RPMI8226 (cell line): ENCODE results near the gene LRRC23.

Experiments
- DNase-seq: peaks from one replicate; pipeline ENCODE4 v3.0.0-alpha.2; 2015

Gene LRRC23

DNA sequence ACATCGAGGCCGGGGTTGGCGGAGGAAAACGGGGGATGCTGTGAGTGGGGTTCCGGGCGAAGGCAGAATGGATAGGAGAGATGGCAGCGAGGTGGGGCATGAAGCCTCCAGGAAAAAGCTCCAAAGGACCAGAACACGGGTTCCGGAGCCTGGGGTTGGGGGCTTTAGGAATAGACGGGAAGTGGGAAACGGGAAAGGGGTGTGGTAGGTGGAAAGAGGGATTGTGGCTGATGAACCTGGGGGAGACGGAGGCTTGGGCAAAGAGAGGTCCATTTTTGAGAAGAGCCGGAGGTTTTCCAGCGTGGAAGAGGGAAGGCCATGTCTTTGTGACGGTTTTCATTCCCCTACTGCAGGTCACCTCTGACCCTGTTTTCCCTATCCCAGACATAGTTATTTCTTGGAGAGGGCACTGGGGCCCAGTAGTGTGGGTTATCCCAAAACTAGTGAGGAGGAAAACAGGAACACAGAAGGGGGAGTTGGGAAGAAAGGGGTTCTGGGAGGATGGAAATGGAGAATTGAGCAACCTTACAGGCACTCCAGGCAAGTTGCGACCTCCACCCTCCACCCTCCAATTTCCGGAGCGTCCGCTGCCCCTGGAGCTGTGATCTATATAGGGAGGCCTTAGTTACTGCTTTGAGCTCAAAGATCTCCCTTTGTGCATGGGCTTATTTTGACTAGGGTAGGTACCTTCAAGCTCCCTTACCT is 24.2 kb downstream of the LRRC23 start:
- no peak for DNase-seq

DNA sequence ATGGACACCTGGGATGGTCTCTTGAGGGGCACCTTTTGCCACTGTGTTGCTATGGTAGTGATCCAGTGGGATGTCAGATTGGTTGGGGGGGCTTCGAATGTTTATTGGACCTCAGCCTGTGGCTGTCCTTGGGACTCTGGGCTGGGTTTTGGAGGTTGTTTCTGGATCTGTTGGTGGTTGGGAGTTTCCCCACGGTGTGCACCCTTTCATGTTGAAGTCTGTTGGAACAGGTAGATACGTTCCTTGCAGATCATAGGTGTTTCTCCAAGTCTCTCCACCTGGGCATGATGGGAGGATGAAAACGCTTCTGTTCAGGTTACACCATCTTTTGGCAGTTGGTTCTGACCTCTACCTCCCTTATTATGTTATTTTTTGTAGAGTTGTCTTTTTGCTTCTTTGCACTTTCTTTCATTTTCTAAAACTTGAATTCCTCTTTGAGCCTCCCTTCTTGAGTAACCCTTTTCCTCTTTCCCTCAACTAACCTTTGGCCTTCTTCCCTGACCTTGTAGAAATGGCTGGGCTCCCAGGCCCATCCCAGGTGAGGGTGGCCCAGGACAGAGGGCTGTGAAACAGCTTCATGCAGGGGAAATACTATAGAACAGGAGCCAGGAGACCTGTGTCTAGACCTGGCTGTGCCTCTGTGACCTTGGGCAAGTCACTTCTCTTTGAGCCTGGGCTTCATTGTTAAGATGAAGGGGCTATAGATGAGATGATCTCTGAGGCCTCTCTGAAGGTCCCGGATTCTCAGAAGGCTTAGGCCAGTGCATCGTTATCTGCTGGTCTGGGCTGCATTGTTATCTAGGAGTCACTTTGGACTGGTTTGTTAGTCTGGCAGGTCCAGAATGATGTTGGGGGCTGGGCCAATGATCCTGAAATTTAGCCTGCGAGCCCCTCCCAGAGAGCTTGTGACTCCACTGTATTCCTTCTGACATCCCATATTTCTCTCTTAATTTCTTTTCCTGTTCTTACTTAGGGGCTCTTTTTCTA is 25.1 kb downstream of the LRRC23 start:
- no peak for DNase-seq

DNA sequence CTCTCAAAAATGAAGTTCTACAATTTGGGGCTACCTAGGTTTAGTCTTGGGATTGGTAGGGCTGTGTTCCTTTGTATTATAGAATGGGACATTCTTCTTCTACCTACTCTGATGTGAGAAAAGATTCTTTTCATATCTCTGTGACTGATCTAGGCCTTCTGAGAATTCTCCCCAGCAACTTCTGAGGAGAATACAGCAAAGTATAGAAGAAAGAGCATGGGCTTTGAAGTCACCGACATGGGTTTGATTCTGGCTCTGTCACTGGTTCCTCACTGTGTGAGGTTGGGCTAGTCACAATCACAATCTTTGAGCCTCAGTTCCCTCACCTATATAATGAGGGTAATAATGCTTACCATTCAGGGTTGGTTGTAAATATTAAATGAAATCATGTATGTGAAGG is 28.1 kb downstream of the LRRC23 start:
- DNase-seq, result no peak

DNA sequence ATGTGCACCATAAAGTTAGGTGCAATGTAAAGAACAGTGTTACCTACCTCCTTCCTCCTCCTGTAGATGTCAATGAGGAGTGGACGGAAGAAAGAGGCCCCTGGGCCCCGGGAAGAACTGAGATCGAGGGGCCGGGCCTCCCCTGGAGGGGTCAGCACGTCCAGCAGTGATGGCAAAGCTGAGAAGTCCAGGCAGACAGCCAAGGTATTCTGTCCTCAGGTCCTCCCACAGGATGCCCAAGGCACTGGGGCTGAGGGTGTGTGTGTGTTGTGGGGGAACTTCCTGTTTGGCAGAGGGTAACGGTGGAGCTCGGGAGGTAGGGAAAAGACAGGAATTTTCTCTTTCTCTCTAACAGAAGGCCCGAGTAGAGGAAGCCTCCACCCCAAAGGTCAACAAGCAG is 29.5 kb downstream of the LRRC23 start:
- no peak for DNase-seq

DNA sequence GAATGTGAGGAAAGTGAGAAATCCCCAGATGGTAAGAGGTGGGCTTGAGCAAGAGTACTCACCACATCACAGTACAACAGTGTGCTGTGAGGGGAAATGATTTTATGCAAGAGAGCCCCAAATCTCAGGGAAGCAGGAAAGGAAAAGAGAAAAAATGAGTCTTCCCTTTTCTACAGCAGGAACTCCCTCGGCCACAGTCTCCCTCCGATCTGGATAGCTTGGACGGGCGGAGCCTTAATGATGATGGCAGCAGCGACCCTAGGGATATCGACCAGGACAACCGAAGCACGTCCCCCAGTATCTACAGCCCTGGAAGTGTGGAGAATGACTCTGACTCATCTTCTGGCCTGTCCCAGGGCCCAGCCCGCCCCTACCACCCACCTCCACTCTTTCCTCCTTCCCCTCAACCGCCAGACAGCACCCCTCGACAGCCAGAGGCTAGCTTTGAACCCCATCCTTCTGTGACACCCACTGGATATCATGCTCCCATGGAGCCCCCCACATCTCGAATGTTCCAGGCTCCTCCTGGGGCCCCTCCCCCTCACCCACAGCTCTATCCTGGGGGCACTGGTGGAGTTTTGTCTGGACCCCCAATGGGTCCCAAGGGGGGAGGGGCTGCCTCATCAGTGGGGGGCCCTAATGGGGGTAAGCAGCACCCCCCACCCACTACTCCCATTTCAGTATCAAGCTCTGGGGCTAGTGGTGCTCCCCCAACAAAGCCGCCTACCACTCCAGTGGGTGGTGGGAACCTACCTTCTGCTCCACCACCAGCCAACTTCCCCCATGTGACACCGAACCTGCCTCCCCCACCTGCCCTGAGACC is 31.0 kb downstream of the LRRC23 start:
- DNase-seq, result no peak

DNA sequence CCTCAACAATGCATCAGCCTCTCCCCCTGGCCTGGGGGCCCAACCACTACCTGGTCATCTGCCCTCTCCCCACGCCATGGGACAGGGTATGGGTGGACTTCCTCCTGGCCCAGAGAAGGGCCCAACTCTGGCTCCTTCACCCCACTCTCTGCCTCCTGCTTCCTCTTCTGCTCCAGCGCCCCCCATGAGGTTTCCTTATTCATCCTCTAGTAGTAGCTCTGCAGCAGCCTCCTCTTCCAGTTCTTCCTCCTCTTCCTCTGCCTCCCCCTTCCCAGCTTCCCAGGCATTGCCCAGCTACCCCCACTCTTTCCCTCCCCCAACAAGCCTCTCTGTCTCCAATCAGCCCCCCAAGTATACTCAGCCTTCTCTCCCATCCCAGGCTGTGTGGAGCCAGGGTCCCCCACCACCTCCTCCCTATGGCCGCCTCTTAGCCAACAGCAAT is 31.6 kb downstream of the LRRC23 start:
- no peak for DNase-seq

DNA sequence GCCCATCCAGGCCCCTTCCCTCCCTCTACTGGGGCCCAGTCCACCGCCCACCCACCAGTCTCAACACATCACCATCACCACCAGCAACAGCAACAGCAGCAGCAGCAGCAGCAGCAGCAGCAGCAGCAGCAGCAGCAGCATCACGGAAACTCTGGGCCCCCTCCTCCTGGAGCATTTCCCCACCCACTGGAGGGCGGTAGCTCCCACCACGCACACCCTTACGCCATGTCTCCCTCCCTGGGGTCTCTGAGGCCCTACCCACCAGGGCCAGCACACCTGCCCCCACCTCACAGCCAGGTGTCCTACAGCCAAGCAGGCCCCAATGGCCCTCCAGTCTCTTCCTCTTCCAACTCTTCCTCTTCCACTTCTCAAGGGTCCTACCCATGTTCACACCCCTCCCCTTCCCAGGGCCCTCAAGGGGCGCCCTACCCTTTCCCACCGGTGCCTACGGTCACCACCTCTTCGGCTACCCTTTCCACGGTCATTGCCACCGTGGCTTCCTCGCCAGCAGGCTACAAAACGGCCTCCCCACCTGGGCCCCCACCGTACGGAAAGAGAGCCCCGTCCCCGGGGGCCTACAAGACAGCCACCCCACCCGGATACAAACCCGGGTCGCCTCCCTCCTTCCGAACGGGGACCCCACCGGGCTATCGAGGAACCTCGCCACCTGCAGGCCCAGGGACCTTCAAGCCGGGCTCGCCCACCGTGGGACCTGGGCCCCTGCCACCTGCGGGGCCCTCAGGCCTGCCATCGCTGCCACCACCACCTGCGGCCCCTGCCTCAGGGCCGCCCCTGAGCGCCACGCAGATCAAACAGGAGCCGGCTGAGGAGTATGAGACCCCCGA is 32.2 kb downstream of the LRRC23 start:
- no peak for DNase-seq

DNA sequence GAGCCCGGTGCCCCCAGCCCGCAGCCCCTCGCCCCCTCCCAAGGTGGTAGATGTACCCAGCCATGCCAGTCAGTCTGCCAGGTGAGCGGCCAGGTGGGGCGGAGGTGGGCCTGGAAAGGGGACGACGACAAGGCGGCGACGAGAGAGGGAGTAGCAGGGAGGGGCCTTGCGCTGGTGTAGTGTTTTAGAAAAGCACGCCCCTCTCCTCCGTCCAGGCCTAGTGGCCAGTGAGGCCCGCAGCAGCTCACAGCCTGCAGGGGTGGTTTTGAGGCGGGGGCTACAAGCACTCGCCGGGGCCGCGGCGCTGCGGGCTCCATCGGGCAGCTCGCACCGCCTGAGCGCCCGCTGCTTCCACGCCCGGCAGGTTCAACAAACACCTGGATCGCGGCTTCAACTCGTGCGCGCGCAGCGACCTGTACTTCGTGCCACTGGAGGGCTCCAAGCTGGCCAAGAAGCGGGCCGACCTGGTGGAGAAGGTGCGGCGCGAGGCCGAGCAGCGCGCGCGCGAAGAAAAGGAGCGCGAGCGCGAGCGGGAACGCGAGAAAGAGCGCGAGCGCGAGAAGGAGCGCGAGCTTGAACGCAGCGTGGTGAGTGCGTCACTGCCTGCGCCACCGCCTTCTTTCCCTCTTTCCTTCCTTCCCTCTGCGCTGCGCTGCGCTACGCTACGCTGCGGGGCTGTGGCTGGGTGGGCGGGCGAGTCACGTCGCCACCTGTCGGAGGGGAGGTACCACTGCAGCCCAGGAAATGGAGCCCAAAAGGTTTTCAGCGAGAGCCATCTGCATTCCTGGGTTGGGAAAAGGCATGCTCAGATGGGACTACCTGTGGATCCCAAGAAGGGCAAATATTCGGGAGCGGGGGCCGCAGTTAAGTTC is 33.1 kb downstream of the LRRC23 start:
- peak; percentile 98 for DNase-seq

DNA sequence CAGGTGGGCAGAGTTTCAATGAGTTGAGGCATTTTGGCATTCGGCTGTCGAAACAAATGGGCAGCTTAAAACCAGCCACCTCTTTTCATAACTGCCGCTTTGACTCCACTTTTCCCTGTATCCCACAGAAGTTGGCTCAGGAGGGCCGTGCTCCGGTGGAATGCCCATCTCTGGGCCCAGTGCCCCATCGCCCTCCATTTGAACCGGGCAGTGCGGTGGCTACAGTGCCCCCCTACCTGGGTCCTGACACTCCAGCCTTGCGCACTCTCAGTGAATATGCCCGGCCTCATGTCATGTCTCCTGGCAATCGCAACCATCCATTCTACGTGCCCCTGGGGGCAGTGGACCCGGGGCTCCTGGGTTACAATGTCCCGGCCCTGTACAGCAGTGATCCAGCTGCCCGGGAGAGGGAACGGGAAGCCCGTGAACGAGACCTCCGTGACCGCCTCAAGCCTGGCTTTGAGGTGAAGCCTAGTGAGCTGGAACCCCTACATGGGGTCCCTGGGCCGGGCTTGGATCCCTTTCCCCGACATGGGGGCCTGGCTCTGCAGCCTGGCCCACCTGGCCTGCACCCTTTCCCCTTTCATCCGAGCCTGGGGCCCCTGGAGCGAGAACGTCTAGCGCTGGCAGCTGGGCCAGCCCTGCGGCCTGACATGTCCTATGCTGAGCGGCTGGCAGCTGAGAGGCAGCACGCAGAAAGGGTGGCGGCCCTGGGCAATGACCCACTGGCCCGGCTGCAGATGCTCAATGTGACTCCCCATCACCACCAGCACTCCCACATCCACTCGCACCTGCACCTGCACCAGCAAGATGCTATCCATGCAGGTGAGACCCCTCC is 34.0 kb downstream of the LRRC23 start:
- no peak for DNase-seq

DNA sequence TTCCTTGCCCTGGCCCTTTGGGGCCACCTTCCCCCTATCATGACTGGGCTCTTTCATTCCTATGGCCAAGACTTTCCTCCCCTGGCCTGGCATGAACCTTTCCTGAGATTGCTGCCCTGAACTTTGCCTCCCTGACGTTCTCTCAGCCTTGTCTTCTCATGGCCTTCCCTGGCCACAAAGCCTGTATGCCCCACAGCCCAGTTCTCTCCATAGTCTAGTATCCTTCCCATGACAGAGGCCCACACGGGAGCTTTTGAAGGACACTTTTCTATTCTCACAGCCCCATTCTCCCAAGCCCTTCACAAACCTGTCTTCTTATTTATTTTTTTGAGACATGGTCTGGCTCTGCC is 34.5 kb downstream of the LRRC23 start:
- no peak for DNase-seq

DNA sequence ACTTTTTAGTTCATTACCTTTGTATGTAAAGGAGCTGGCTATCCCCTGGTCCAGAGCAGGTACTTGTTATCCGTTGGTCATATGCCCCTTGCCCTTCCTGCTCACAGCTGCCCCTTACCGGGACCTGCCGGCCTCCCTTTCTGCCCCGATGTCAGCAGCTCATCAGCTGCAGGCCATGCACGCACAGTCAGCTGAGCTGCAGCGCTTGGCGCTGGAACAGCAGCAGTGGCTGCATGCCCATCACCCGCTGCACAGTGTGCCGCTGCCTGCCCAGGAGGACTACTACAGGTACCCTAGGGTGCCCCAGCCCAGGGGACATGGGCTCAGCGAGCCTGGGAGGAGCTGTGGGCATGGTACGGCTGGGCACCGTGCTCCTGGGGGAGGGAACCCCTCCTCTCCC is 36.6 kb downstream of the LRRC23 start:
- DNase-seq, result no peak

DNA sequence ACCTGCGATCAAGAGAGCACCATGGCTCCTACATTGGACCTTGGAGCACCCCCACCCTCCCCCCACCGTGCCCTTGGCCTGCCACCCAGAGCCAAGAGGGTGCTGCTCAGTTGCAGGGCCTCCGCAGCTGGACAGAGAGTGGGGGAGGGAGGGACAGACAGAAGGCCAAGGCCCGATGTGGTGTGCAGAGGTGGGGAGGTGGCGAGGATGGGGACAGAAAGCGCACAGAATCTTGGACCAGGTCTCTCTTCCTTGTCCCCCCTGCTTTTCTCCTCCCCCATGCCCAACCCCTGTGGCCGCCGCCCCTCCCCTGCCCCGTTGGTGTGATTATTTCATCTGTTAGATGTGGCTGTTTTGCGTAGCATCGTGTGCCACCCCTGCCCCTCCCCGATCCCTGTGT is 37.2 kb downstream of the LRRC23 start:
- DNase-seq, result no peak

DNA sequence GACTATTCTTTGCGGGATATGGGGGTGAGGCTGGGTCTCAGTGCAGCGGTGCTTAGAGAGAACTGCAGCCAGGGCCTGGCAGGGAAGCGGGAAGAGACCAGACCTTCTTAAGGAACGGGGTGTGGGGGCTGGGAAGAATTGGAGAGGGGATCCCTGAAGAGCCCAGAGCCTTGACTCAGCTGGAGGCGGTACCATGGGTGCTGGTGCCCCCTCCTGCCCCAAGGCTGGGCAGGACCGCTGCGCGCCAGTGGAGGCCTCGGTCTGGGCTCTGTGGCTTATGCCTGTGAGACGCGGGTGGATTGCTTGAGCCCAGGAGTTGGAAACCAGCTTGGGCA is 37.7 kb downstream of the LRRC23 start:
- no peak for DNase-seq

DNA sequence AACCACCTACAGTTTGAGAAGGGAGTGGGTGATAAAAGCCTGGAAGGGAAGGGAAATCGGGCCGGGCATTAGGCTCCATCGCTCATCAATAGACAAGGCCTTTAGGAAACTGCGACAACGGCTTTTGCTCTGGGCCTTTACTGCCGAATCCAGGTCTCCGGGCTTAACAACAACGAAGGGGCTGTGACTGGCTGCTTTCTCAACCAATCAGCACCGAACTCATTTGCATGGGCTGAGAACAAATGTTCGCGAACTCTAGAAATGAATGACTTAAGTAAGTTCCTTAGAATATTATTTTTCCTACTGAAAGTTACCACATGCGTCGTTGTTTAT is 38.7 kb downstream of the LRRC23 start:
- peak; percentile 90 for DNase-seq

DNA sequence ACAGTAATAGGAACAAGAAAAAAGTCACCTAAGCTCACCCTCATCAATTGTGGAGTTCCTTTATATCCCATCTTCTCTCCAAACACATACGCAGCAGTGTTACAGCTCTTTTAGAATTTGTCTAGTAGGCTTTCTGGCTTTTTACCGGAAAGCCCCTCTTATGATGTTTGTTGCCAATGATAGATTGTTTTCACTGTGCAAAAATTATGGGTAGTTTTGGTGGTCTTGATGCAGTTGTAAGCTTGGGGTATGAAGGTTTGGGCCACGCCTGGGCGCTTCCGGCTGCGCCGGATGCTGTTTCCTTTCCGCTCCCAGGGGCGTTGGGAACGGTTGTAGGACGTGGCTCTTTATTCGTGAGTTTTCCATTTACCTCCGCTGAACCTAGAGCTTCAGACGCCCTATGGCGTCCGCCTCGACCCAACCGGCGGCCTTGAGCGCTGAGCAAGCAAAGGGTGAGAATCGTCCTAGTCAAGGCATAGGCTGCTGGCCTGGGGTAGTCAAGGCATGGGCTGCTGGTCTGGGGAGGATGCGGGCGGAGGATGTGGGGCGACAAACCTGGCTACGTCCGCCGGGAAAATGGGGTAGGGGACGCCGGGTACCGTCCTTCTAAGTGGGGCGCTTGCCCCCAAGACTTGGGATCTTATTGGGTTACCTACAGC is 39.2 kb downstream of the LRRC23 start, which contains the start of the genes C12orf57 and RNU7-1:
C12orf57 (plus strand) TSS at position 301 of the 659 bp plus-strand sequence; CDS start at position 401, 100 bp downstream.
RNU7-1 (plus strand) TSS at position 95 of the 659 bp plus-strand sequence.
- DNase-seq, result peak; percentile 86

DNA sequence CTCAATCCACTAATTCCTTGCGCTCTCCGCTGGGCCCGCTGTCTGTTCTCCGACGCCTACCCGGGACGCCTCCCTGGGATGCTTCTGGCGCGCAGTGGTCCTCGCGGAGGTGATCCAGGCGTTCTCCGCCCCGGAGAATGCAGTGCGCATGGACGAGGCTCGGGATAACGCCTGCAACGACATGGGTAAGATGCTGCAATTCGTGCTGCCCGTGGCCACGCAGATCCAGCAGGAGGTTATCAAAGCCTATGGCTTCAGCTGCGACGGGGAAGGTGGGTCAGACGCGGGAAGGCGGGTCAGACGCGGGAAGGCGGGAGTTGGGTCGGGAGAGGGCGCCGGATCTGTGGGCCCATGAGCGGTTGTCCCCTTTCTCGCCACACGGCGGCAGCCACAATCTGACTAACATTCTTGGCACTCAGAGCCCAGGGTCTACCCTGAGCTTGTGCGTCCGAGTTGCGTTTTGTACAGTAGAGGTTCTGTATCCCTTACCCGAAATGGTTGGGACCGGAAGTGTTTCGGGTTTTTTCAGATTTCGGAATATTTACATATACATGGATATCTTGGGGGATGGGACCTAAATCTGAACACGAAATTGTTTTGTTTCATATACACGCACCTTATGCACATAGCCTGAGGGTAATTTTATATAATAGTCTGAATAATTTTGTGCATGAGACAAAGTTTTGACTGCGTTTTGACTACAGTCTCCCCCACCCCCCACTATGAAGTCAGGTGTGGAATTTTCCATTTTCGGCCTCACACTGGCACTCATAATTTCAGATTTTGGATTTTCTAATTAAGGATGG is 40.0 kb downstream of the LRRC23 start:
- peak; percentile 94 for DNase-seq

DNA sequence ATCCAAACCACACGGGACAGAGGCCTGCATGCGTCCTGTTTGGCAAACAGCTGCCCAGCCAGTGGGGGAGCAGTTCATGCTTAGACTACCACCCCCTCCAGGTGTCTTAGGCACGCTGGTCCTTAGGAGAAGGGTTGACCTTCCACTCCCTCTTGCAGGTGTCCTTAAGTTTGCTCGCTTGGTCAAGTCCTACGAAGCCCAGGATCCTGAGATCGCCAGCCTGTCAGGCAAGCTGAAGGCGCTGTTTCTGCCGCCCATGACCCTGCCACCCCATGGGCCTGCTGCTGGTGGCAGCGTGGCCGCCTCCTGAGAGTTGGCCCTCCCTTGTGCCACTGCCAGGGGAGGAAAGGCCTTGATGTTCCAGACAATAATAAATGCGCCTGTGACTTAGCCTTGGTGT is 41.0 kb downstream of the LRRC23 start:
- peak; percentile 61 for DNase-seq

DNA sequence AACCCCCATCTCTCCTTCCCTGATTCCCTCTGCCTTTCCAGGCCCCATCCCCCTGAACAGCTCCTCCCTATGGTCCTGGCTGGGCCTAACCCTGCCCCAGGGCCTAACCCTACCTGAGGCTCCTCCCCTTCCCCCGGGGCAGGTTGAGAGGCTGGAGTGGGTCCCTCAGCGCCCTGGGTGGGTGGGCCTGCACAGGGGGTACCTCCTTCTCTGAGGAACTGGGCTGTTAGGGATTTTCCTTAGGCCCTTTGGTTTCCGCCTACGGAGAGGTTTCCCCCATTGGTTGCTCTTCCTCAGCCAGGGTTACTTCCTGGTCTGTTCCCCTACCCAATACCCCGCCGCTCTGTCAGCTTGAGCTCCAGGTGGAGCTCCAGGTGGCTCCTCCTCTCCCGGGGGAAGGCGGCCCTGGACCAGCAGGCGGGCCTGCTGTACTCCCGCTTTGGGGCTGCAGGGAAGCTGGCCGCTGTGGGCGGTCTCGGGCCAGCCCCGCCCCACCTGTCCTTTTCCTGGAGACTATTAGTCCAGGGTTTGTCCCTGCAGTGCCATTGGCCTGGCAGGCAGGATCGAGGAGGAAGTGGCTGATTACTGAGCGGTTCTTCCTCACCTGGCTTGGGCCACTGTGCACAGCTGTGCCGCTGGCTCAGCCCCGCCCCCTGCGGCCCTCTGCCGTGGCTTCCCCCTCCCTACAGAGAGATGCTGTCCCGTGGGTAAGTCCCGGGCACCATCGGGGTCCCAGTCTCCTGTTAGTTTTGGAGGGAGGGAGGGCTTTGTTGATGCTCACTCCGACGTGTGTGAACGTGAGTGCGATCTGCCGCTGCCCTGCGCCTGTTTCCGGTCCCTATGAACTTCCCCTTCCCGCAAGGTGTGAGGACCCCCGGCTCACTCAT is 41.7 kb downstream of the LRRC23 start:
- peak; percentile 89 for DNase-seq
